HL-60 (cell line): Measurements from ENCODE around the gene OXNAD1.

Experiments
- DNase-seq, 2 experiments: peaks; one replicate each; pipeline ENCODE4 v3.0.0-alpha.2; 2010 to 2020; ENCODE audit warnings: low read depth in 1 of 2, low spot score in 1 of 2
- H3K27ac ChIP-seq: fragments of 250-450 bp; sonication (Bioruptor Pico); replicated peaks from 2 replicates; pipeline ENCODE4 v1.5.1; 2020; ENCODE audit warnings: mild to moderate bottlenecking, moderate library complexity
- H3K27me3 ChIP-seq: fragments of 250-450 bp; sonication (Bioruptor Pico); 2 replicates; pipeline ENCODE4 v1.5.1; 2021; ENCODE audit warnings: mild to moderate bottlenecking, moderate library complexity; ENCODE audit not compliant: insufficient read depth, poor library complexity, severe bottlenecking
- H3K4me3 ChIP-seq: replicated peaks from 2 replicates; pipeline ENCODE4 v1.5.1; 2011; ENCODE audit warnings: mild to moderate bottlenecking, control low read depth, low read length; ENCODE audit not compliant: insufficient read depth
- CTCF ChIP-seq: IDR thresholded peaks from one replicate; pipeline ENCODE4 v1.5.1; 2011; ENCODE audit warnings: low read length, control low read depth, inconsistent platforms; ENCODE audit not compliant: insufficient read depth
- GABPA ChIP-seq: IDR thresholded peaks from 2 replicates; pipeline ENCODE4 v1.6.1; 2012; ENCODE audit warnings: low read depth
- POLR2AphosphoS5 ChIP-seq: IDR thresholded peaks from 2 replicates; pipeline ENCODE4 v1.6.1; 2012; ENCODE audit warnings: low read depth
- REST ChIP-seq: IDR thresholded peaks from 2 replicates; pipeline ENCODE4 v1.6.1; 2012; ENCODE audit warnings: low read depth; ENCODE audit not compliant: insufficient replicate concordance
- SPI1 ChIP-seq: IDR thresholded peaks from 2 replicates; pipeline ENCODE4 v1.6.1; 2012; ENCODE audit warnings: low read depth, mild to moderate bottlenecking, borderline replicate concordance

Gene OXNAD1

GRCh38 chr3:16272588-16272987 lies 7.6 kb downstream of the OXNAD1 start:
- TF ChIP-seq REST (no peak), POLR2AphosphoS5 (no peak), SPI1 (no peak), GABPA (no peak), CTCF (no peak)
- no peaks in the 10 kb centered on the region for H3K27me3 ChIP-seq
- no peak overlapping the region for H3K4me3 ChIP-seq
- DNase-seq = no peak
- no peak overlapping the region for H3K27ac ChIP-seq

- TF ChIP-seq CTCF = no peak
- TF ChIP-seq REST = no peak
- TF ChIP-seq GABPA = no peak
- no peak for TF ChIP-seq POLR2AphosphoS5
- TF ChIP-seq SPI1 = no peak
These were observed 8.9 kb downstream of the OXNAD1 start for GRCh38 chr3:16273867-16274266.

GRCh38 chr3:16277471-16277870 lies 12.5 kb downstream of the OXNAD1 start:
- Histone ChIP-seq H3K27ac (no peak overlapping the region), H3K4me3 (no peak overlapping the region), H3K27me3 (no peaks in the 10 kb centered on the region)
- no peak for DNase-seq
- TF ChIP-seq SPI1 (no peak), CTCF (no peak), REST (no peak), GABPA (no peak), POLR2AphosphoS5 (no peak)

More at GRCh38 chr3:16273867-16274266, 8.9 kb downstream of the OXNAD1 start:
- DNase-seq = no peak
- Histone ChIP-seq H3K4me3 (no peak overlapping the region), H3K27ac (no peak overlapping the region), H3K27me3 (no peaks in the 10 kb centered on the region)
